ENCODE measurements around the gene METTL21A. TPM values are rescaled to one million over a fixed set of nuclear protein-coding genes. Genes with fewer than 3 reads are reported as not detected.

METTL21A gene
- total RNA-seq, 1 donor from 2014 or later: 11.8 TPM

DNA sequence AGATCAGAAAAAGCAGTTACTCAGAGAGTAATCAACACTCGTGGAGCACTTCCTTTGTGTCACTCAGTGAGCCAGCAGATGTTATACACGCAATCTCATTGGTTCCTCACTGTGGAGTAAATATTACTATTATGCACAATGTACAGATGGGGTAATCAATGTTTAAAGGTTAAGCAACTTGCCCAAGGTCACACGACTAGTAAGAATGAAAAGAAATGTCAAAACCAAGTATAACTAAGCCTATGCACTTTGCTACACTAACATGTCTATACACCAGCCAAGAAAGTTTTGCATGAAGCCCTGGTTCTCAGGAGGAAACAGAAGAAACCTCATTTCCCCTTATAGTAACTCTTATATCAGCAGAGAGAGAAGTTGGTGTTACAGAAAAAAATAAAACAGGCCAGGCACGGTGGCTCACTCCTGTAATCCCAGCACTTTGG is 5.4 kb downstream of the METTL21A start:
- H3K9me3 Mint-ChIP-seq (ENCODE audit: low read depth): no peaks in the 10 kb centered on the region
- H3K36me3 Mint-ChIP-seq (ENCODE audit: low read depth): peaks cover 4% of the 10 kb centered on the region
- H3K4me3 Mint-ChIP-seq (ENCODE audit: unreplicated experiment): no peak overlapping the region
- TF ChIP-seq, protein P1, sequence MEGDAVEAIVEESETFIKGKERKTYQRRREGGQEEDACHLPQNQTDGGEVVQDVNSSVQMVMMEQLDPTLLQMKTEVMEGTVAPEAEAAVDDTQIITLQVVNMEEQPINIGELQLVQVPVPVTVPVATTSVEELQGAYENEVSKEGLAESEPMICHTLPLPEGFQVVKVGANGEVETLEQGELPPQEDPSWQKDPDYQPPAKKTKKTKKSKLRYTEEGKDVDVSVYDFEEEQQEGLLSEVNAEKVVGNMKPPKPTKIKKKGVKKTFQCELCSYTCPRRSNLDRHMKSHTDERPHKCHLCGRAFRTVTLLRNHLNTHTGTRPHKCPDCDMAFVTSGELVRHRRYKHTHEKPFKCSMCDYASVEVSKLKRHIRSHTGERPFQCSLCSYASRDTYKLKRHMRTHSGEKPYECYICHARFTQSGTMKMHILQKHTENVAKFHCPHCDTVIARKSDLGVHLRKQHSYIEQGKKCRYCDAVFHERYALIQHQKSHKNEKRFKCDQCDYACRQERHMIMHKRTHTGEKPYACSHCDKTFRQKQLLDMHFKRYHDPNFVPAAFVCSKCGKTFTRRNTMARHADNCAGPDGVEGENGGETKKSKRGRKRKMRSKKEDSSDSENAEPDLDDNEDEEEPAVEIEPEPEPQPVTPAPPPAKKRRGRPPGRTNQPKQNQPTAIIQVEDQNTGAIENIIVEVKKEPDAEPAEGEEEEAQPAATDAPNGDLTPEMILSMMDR (IDR thresholded peaks at IDR 0.05): no peak
- peaks cover 35% of the 10 kb centered on the region for H3K4me1 Mint-ChIP-seq (ENCODE audit: low read depth)
- DNase-seq (ENCODE audit: low spot score): no peak
- H3K27ac Mint-ChIP-seq (ENCODE audit: unreplicated experiment): no peak overlapping the region
- H3K27me3 Mint-ChIP-seq (ENCODE audit: low read depth): no peaks in the 10 kb centered on the region

DNA sequence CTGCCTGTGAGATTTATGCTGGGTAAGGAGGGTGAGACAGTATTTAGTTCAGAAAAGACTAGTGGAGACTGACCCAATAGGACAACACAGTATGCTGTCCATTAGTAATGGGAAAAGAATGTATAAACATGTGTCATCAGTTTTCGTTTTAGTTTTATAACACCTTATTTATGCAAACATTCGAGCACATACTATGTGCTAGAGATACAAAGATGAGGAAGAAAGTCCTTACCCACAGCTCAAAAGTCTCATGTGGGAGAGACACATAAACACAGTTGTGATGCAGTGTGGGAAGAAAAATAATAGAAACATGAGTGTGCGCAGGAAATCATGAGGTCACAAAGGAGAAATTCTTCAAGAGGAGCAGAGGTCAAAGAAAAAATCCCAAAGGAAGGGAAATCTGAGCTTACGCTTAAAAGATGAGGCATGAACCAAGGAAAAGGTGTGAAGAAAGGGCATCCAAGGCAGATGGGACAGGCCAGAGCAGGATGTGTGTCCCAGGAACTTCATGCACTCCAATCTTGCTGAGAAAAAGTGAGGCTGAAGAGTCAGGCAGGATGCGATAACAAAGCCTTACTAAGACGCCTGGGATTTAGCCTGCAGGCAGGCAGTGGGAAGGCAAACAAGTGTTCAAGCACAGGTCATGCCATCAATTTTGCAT is 8.1 kb downstream of the METTL21A start:
- H3K4me1 Mint-ChIP-seq (ENCODE audit: low read depth): peaks cover 19% of the 10 kb centered on the region
- DNase-seq (ENCODE audit: low spot score): no peak
- TF ChIP-seq, protein P1 (IDR thresholded peaks at IDR 0.05): no peak
- H3K27ac Mint-ChIP-seq (ENCODE audit: unreplicated experiment): peak overlapping the region; percentile 88
- no peaks in the 10 kb centered on the region for H3K27me3 Mint-ChIP-seq (ENCODE audit: low read depth)
- H3K4me3 Mint-ChIP-seq (ENCODE audit: unreplicated experiment): no peak overlapping the region
- H3K9me3 Mint-ChIP-seq (ENCODE audit: low read depth): no peaks in the 10 kb centered on the region
- H3K36me3 Mint-ChIP-seq (ENCODE audit: low read depth): peaks cover 5% of the 10 kb centered on the region

DNA sequence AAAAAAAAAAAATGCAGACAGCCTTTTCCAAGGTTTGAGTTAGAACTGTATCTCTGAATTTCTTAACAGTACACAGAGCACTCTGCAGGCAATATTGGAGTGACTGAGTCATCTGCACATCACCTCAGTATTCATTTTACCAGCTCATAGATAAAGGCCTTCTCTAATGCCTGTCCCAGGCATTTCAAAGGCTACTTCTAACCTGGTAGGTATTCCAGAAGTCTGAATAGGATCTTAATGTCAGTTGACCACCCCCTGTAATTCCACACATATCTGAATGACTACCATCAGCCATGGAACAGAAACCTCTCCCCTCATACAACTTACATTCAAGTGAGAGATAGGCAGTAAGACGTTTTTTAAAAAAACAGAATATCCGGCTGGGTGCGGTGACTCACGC is 9.0 kb downstream of the METTL21A start:
- no peaks in the 10 kb centered on the region for H3K9me3 Mint-ChIP-seq (ENCODE audit: low read depth)
- no peak for DNase-seq (ENCODE audit: low spot score)
- H3K4me3 Mint-ChIP-seq (ENCODE audit: unreplicated experiment): no peak overlapping the region
- TF ChIP-seq, protein P1 (IDR thresholded peaks at IDR 0.05): no peak
- H3K27ac Mint-ChIP-seq (ENCODE audit: unreplicated experiment): peak overlapping the region; percentile 88
- peaks cover 5% of the 10 kb centered on the region for H3K36me3 Mint-ChIP-seq (ENCODE audit: low read depth)
- H3K4me1 Mint-ChIP-seq (ENCODE audit: low read depth): peaks cover 19% of the 10 kb centered on the region
- H3K27me3 Mint-ChIP-seq (ENCODE audit: low read depth): no peaks in the 10 kb centered on the region

DNA sequence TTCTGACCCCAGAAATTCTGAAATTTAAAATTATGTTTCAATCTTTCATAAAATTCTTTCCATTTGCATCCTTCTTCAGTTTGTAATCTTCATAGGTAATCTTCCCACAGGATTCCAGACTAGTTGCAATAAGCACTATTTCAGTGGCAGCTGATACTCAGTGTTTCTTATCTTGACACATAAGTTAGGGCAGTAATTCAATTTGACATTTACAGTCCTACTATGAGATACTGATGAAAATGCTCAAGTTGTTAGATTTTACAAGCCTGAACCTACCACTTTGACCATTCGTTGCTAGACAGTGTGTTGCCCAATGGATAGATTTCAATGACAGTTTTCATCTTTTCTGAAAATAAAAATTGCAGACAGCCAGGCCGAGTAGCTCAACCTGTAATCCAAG is 10.4 kb downstream of the METTL21A start:
- peaks cover 5% of the 10 kb centered on the region for H3K36me3 Mint-ChIP-seq (ENCODE audit: low read depth)
- DNase-seq (ENCODE audit: low spot score): no peak
- no peak overlapping the region for H3K27ac Mint-ChIP-seq (ENCODE audit: unreplicated experiment)
- H3K9me3 Mint-ChIP-seq (ENCODE audit: low read depth): no peaks in the 10 kb centered on the region
- TF ChIP-seq, protein P1 (IDR thresholded peaks at IDR 0.05): no peak
- no peaks in the 10 kb centered on the region for H3K27me3 Mint-ChIP-seq (ENCODE audit: low read depth)
- H3K4me1 Mint-ChIP-seq (ENCODE audit: low read depth): peaks cover 19% of the 10 kb centered on the region
- no peak overlapping the region for H3K4me3 Mint-ChIP-seq (ENCODE audit: unreplicated experiment)

DNA sequence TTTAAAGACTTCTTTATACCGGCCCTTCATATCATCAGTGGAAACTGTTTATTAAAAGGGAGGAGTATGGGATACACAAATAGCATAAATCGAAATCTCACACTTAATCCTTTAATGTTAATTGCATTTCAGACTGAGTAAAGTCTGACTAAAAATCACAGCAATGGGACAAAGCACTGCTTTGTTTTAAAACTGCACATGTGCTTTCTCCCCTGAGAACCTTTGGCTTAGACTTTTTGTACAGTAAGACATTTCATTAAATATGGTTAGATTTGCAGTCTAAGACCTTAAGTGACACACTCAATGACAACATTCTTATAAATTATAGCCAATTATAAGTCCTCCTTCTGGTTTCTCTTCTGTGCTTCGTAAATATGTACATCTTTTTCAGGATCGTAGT is 12.5 kb downstream of the METTL21A start:
- H3K36me3 Mint-ChIP-seq (ENCODE audit: low read depth): peaks cover 5% of the 10 kb centered on the region
- DNase-seq (ENCODE audit: low spot score): no peak
- no peaks in the 10 kb centered on the region for H3K9me3 Mint-ChIP-seq (ENCODE audit: low read depth)
- no peak overlapping the region for H3K4me3 Mint-ChIP-seq (ENCODE audit: unreplicated experiment)
- no peaks in the 10 kb centered on the region for H3K27me3 Mint-ChIP-seq (ENCODE audit: low read depth)
- H3K4me1 Mint-ChIP-seq (ENCODE audit: low read depth): peaks cover 16% of the 10 kb centered on the region
- TF ChIP-seq, protein P1 (IDR thresholded peaks at IDR 0.05): no peak
- H3K27ac Mint-ChIP-seq (ENCODE audit: unreplicated experiment): no peak overlapping the region

Measured in chondrocyte (in vitro differentiated cells).